NB4 (cell line): ENCODE measurements around the gene ZNF497.

Experiments
- DNase-seq: peaks from one replicate; pipeline ENCODE4 v3.0.0; 2010; ENCODE audit warnings: low read depth
- H3K4me3 ChIP-seq: one replicate; pipeline ENCODE4 v1.5.1; 2011; ENCODE audit warnings: mild to moderate bottlenecking, low read depth, low read length, moderate library complexity
- CTCF ChIP-seq: IDR thresholded peaks from one replicate; pipeline ENCODE4 v1.5.1; 2012; ENCODE audit warnings: low read depth, low read length
- MAX ChIP-seq: IDR thresholded peaks from 2 replicates; pipeline ENCODE4 v1.6.1; 2011; ENCODE audit warnings: low read depth, low read length
- MYC ChIP-seq: IDR thresholded peaks from 2 replicates; pipeline ENCODE4 v1.6.1; 2011; ENCODE audit warnings: low read depth, low read length
- POLR2A ChIP-seq: IDR thresholded peaks from 2 replicates; pipeline ENCODE4 v1.6.1; 2011; ENCODE audit warnings: mild to moderate bottlenecking; ENCODE audit not compliant: insufficient read length; ENCODE audit errors: extremely low read depth

ZNF497 gene

GRCh38 chr19:58354478-58355030, 8.0 kb downstream of the ZNF497 start:
- no peak for DNase-seq
- no peak overlapping the region for H3K4me3 ChIP-seq
- TF ChIP-seq MAX (no peak), POLR2A (no peak), MYC (no peak), CTCF (no peak)

GRCh38 chr19:58353717-58354477, 8.7 kb downstream of the ZNF497 start:
- DNase-seq, result no peak
- TF ChIP-seq MYC (no peak), POLR2A (no peak), CTCF (no peak), MAX (no peak)
- H3K4me3 ChIP-seq, result no peak overlapping the region

GRCh38 chr19:58352760-58353671, 9.5 kb downstream of the ZNF497 start, which contains the start of gene A1BG:
TSS of gene A1BG (minus strand) at chr19:58353492. CDS start at chr19:58353437, 55 bp downstream.
- no peak for DNase-seq
- TF ChIP-seq MYC (no peak), POLR2A (no peak), MAX (no peak), CTCF (no peak)
- no peak within 1 kb of the TSS for H3K4me3 ChIP-seq

GRCh38 chr19:58351990-58352755, 10.4 kb downstream of the ZNF497 start:
- no peak overlapping the region for H3K4me3 ChIP-seq
- no peak for DNase-seq
- TF ChIP-seq MAX (no peak), CTCF (no peak), MYC (no peak), POLR2A (no peak)

- no peak for DNase-seq
- no peak for TF ChIP-seq POLR2A
- TF ChIP-seq MAX, result no peak
- H3K4me3 ChIP-seq, result no peak overlapping the region
Observed at GRCh38 chr19:58351558-58351878, 11.0 kb downstream of the ZNF497 start.
